Calu3 (cell line): ENCODE results near the gene IFRD1. TPM values are rescaled to one million over a fixed set of nuclear protein-coding genes. Genes with fewer than 3 reads are reported as not detected.

Source experiments
- BruUV-seq: library from RNA; stranded (reverse); fragments of 400-500 nt; replicated peaks from 2 replicates; lab custom pipeline; 2021; lab: Mats Ljungman, UMichigan
- CTCF ChIA-PET: fragments of 300-600 bp; sonication (Branson Sonifier 250); formaldehyde crosslinking; loops from one replicate; lab custom pipeline; 2022; ENCODE audit warnings: antibody characterized with exemption; lab: Charles Lee
- DNase-seq: peaks from one replicate; pipeline ENCODE4 v3.0.0; 2022
- H3K27ac Mint-ChIP-seq: one replicate; pipeline ENCODE4 v1.8.0; 2022; ENCODE audit warnings: mixed read lengths; ENCODE audit not compliant: unreplicated experiment
- H3K27me3 Mint-ChIP-seq: one replicate; pipeline ENCODE4 v1.8.0; 2022; ENCODE audit warnings: mixed read lengths; ENCODE audit not compliant: unreplicated experiment
- H3K36me3 Mint-ChIP-seq: one replicate; pipeline ENCODE4 v1.8.0; 2022; ENCODE audit warnings: mild to moderate bottlenecking, moderate library complexity, mixed read lengths; ENCODE audit not compliant: insufficient read depth, unreplicated experiment
- H3K4me1 Mint-ChIP-seq: one replicate; pipeline ENCODE4 v1.8.0; 2022; ENCODE audit warnings: mild to moderate bottlenecking, low read depth, mixed read lengths; ENCODE audit not compliant: unreplicated experiment
- H3K4me3 Mint-ChIP-seq: one replicate; pipeline ENCODE4 v1.8.0; 2022; ENCODE audit warnings: mild to moderate bottlenecking, low read depth, moderate library complexity, mixed read lengths; ENCODE audit not compliant: unreplicated experiment
- H3K9me3 Mint-ChIP-seq: one replicate; pipeline ENCODE4 v1.8.0; 2022; ENCODE audit warnings: low read depth, mixed read lengths; ENCODE audit not compliant: unreplicated experiment
- CTCF ChIP-seq: fragments of 200-600 bp; IDR thresholded peaks from one replicate; pipeline ENCODE4 v1.8.0; 2022; ENCODE audit warnings: antibody characterized with exemption; ENCODE audit not compliant: unreplicated experiment
- intact Hi-C: fragments of 100-400 bp; cut with micrococcal nuclease; formaldehyde crosslinking; loops from one replicate; pipeline ENCODE4 v1.10.0; 2022; ENCODE audit not compliant: unreplicated experiment
- total RNA-seq: library from RNA; stranded (reverse); gene quantifications from 2 replicates; pipeline ENCODE4 v1.2.3, GENCODE V29; 2022

IFRD1 gene
- total RNA-seq, 1 experiment from 2014 or later, result 44.6 TPM

GRCh38 chr7:112448381-112448780 lies 1.9 kb upstream of the IFRD1 start:
- no peak for DNase-seq
- CTCF ChIA-PET, result no interaction called here
- no peaks in the 10 kb centered on the region for H3K9me3 Mint-ChIP-seq
- H3K27me3 Mint-ChIP-seq, result no peaks in the 10 kb centered on the region
- H3K27ac Mint-ChIP-seq, result peak overlapping the region; percentile 96
- intact Hi-C loops, result loop anchor here (2.0 kb wide), 1 partner anchor 26 kb away; no protein-coding TSS in a partner anchor
- peaks cover 37% of the 10 kb centered on the region for H3K36me3 Mint-ChIP-seq
- BruUV-seq, result TSS peak; percentile 32
- no peak for TF ChIP-seq CTCF
- H3K4me1 Mint-ChIP-seq, result peaks cover 18% of the 10 kb centered on the region
- H3K4me3 Mint-ChIP-seq, result peak overlapping the region; percentile 89

DNA sequence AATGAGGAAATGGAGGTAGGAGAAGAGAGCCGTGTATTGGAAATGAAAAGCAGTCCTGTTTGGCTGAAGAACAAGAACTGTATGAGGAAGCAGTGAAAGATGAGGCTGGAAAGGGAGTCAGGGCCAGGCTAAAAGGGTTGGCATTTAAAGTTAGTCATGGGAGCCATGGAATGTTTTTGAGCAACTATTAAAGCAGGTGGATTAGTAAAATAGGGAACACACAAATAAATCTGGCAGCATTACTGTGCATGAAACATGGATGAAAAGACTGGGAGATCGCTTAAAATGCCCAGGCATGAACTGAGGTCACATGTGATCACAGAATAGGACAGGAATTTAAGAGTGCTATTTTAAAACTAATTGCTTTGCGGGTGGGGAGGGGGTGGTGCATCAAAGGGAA lies 1.4 kb upstream of the IFRD1 start:
- no peak for TF ChIP-seq CTCF
- no peaks in the 10 kb centered on the region for H3K27me3 Mint-ChIP-seq
- no TSS peak for BruUV-seq
- DNase-seq, result no peak
- H3K36me3 Mint-ChIP-seq, result peaks cover 37% of the 10 kb centered on the region
- H3K4me1 Mint-ChIP-seq, result peaks cover 18% of the 10 kb centered on the region
- peak overlapping the region; percentile 96 for H3K27ac Mint-ChIP-seq
- peak overlapping the region; percentile 89 for H3K4me3 Mint-ChIP-seq
- intact Hi-C loops, result loop anchor here (2.0 kb wide), 1 partner anchor 26 kb away; no protein-coding TSS in a partner anchor
- CTCF ChIA-PET, result interaction anchor here (1.0 to 1.2 kb wide), 2 partner anchors 36 to 47 kb away, joined by 4 to 7 read pairs; no protein-coding TSS in a partner anchor
- no peaks in the 10 kb centered on the region for H3K9me3 Mint-ChIP-seq

GRCh38 chr7:112449353-112449752 lies 907 bp upstream of the IFRD1 start:
- peaks cover 37% of the 10 kb centered on the region for H3K36me3 Mint-ChIP-seq
- intact Hi-C loops, result loop anchor here (2.0 kb wide), 1 partner anchor 27 kb away; no protein-coding TSS in a partner anchor
- CTCF ChIA-PET, result interaction anchor here (0.6 to 1.2 kb wide), 5 partner anchors 24 to 1357 kb away, joined by 4 to 9 read pairs (median 7); no protein-coding TSS in a partner anchor

More at GRCh38 chr7:112449353-112449752, 907 bp upstream of the IFRD1 start:
- Mint-ChIP-seq H3K27ac (peak overlapping the region; percentile 96), H3K4me3 (peak overlapping the region; percentile 89), H3K9me3 (no peaks in the 10 kb centered on the region), H3K4me1 (peaks cover 21% of the 10 kb centered on the region), H3K27me3 (no peaks in the 10 kb centered on the region)
- BruUV-seq, result no TSS peak
- no peak for TF ChIP-seq CTCF
- peak; percentile 52 for DNase-seq
